GM13977 (cell line): ENCODE measurements around the gene DGKB.

Source experiments
- DNase-seq: peaks from one replicate; pipeline ENCODE4 v3.0.0; 2012; ENCODE audit warnings: low spot score
- in situ Hi-C: fragments of 300-500 bp; cut with MboI; formaldehyde crosslinking; loops from one replicate; pipeline ENCODE4 v1.12.0; 2022; ENCODE audit warnings: low sequenced_read_pairs, low pct_unique_long_range_greater_than_20kb, mixed read lengths, inconsistent platforms; ENCODE audit not compliant: unreplicated experiment
- TF ChIP-seq, protein P1 (sequence below): IDR thresholded peaks from 2 replicates; pipeline ENCODE4 v1.5.1; 2012; ENCODE audit warnings: mild to moderate bottlenecking, control low read depth; ENCODE audit not compliant: insufficient read depth; ENCODE audit errors: extremely low read depth, missing control alignments

The DGKB gene

DNA sequence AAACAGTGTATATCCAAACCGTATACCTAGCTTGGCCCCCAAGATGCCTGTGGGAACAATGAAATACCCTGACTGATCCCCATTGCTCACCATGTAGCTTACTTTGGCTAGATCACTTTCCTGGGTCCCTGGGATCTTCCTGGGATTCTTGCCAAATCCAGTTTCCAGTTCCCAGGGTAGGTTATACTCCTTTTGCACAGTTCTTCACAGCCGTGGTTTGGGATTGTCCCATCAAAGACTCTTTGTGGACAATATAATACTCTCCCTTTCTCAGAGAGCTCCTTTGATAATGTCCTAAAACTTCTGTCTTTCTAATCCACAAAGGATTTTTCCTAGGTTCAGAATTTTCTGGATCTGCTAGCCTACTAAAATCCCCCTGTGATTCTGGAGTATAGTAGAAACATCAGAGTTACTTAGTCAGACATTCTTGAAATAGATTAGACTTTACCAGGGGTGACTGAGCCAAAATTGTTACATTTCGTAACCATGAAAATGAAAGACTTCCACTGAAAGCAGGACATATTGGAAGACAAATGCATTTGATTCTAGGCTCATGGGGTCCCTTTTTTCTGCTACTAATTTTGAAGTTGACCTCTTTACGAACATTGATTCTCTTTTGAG is 524.8 kb downstream of the DGKB start:
- in situ Hi-C loops, result no loop called here
- no peak for DNase-seq
- TF ChIP-seq, protein P1, sequence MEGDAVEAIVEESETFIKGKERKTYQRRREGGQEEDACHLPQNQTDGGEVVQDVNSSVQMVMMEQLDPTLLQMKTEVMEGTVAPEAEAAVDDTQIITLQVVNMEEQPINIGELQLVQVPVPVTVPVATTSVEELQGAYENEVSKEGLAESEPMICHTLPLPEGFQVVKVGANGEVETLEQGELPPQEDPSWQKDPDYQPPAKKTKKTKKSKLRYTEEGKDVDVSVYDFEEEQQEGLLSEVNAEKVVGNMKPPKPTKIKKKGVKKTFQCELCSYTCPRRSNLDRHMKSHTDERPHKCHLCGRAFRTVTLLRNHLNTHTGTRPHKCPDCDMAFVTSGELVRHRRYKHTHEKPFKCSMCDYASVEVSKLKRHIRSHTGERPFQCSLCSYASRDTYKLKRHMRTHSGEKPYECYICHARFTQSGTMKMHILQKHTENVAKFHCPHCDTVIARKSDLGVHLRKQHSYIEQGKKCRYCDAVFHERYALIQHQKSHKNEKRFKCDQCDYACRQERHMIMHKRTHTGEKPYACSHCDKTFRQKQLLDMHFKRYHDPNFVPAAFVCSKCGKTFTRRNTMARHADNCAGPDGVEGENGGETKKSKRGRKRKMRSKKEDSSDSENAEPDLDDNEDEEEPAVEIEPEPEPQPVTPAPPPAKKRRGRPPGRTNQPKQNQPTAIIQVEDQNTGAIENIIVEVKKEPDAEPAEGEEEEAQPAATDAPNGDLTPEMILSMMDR, result no peak

DNA sequence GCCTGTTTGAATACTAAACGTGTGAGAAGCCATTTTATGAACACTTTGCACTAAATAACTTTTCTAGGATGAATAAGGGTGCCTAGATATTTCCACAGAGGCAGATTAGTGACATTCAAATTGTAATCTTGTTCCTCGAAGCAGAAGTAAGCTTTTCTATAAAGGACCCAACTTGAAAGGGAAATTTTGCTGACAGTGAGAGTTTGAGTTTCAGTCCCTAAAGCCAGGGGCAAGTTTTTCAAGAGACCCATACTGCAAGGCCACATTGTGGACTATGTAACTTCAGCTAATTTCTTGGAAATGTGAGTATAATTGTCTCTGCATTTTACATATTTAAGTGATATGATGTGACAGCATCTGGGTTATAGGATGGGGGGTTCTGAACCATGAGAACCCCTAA is 525.8 kb downstream of the DGKB start:
- in situ Hi-C loops, result no loop called here
- no peak for DNase-seq
- TF ChIP-seq, protein P1, result no peak

DNA sequence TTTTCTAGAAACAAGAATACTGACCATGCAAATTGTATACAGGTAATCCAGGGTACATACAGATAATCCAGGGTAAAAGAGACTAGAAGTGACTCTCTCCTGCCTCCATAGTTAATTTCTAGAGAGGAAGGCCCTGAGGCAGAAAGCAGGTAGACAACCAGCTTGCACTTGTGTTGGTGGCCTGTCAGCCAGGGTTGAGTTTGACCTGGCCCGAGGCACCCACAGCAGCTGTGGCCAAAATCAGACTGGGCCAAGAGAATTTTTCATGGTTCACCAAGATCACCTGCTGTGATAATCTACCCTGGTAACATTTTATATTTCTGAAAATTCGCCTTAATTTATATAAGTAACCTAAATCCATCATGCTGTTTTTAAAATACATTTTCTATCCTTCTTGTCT is 526.6 kb downstream of the DGKB start:
- in situ Hi-C loops, result no loop called here
- TF ChIP-seq, protein P1, result no peak
- DNase-seq, result no peak

DNA sequence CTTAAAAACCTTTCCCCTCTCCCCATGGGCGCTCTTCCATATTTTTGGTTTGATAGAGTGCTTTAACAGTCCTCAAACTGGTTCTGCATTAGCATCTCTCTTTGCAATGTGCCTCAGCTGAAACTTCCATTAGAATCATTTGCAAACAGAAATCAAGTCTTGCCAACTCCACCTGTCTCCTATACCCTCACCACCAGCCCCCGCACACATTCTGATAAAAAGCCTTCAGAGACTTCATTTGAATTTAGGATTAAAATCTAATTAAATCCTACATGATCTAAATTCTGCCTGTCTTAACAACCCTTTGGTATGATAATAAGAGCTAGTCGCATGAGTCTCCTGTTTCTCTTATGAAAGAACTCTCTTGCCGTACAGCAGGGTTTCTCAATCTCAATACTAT is 528.2 kb downstream of the DGKB start:
- TF ChIP-seq, protein P1, result no peak
- no peak for DNase-seq
- in situ Hi-C loops, result no loop called here

DNA sequence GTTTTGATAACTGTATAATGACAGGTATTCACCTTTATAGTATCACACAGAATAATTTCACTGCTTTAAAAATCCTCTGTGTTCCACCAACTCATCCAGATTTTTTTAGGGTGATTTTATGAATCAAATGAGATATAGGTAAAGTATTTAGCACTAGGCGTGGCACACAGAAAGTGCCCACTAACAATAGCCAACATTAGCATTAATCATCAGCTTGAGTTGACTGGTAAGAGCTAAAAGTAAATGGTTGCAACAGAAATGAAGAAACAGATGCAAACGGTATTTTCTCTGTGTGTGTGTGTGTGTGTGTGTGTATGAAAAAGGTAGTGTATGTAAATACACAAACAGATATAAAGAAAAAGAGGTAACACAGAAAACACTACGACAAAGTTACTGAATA is 534.3 kb downstream of the DGKB start:
- TF ChIP-seq, protein P1, result no peak
- DNase-seq, result no peak
- in situ Hi-C loops, result no loop called here

DNA sequence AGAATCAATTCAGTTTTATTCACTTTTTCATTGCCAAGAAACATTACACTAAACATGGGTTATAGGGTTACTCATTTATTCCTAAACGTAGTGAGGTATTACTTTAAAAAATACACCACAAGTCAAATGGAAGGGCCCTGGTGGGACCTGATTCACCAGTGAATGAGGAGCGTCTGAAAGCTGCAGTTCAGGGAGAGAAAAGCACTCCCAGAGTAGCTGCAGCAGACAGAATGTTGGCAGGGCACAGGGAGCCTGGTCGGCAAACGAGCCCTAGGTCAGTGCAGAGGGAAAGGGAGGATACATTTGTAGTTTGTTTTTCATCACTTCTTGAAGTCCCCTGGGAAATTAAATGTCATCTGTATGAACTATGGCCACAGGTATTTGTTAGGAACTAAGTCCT is 551.4 kb downstream of the DGKB start:
- in situ Hi-C loops, result no loop called here
- TF ChIP-seq, protein P1, result no peak
- DNase-seq, result no peak
